GM12875 (cell line): ENCODE measurements around the gene CAPN8.

Experiments used
- H3K4me3 ChIP-seq: one replicate; pipeline ENCODE4 v1.5.1; 2011; ENCODE audit warnings: low read depth, low read length, control low read depth
- TF ChIP-seq, protein P1 (sequence below): IDR thresholded peaks from 2 replicates; pipeline ENCODE4 v1.5.1; 2011; ENCODE audit warnings: low read depth, mild to moderate bottlenecking, control low read depth, inconsistent platforms, low read length, moderate library complexity, borderline replicate concordance; ENCODE audit not compliant: insufficient read depth

CAPN8 gene

DNA sequence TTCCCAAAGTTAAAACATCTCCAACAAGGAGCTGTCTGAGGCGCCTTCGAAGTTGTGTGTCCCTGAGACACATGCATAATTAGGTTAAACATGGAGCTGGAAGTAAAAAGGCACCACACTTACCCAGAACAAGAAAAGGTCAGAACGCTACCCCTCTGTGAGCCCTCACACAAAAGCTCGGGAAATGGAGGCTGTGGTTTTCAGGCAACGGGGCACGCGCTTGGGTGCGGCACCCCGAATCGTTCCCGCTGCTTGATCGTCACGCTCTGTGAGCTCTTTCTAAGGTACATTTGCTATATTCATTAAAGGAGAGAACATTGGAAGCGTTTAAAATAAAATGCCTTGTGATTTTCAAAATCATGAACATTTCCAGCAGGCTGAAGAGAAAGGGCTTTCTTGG, 12.5 kb downstream of the CAPN8 start:
- TF ChIP-seq, protein P1, sequence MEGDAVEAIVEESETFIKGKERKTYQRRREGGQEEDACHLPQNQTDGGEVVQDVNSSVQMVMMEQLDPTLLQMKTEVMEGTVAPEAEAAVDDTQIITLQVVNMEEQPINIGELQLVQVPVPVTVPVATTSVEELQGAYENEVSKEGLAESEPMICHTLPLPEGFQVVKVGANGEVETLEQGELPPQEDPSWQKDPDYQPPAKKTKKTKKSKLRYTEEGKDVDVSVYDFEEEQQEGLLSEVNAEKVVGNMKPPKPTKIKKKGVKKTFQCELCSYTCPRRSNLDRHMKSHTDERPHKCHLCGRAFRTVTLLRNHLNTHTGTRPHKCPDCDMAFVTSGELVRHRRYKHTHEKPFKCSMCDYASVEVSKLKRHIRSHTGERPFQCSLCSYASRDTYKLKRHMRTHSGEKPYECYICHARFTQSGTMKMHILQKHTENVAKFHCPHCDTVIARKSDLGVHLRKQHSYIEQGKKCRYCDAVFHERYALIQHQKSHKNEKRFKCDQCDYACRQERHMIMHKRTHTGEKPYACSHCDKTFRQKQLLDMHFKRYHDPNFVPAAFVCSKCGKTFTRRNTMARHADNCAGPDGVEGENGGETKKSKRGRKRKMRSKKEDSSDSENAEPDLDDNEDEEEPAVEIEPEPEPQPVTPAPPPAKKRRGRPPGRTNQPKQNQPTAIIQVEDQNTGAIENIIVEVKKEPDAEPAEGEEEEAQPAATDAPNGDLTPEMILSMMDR: no peak
- no peak overlapping the region for H3K4me3 ChIP-seq

DNA sequence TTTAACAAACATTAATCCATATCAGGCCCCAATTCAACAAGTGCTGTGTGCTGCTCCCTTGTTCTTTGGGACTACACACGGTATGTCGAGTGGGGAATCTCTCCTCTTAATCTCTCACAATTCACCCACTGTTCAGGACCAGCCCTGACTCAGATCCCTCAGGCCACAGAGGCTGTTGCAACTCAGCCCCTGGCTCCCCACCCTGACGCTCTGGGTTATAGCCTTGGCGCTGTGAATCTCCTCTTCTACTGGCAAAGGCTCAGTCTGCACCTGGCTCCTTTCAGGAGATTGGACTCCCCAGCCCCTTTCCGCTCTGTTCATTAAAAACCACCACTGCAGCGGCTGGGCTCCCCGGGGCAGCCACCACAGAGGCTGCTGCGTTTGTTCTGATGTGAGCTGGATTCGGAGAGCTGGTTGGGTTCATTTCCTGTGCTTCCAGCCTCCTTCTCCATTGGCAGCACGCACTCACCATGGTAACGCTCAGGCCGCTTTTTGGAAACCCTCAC, 13.0 kb downstream of the CAPN8 start:
- TF ChIP-seq, protein P1: no peak
- no peak overlapping the region for H3K4me3 ChIP-seq

DNA sequence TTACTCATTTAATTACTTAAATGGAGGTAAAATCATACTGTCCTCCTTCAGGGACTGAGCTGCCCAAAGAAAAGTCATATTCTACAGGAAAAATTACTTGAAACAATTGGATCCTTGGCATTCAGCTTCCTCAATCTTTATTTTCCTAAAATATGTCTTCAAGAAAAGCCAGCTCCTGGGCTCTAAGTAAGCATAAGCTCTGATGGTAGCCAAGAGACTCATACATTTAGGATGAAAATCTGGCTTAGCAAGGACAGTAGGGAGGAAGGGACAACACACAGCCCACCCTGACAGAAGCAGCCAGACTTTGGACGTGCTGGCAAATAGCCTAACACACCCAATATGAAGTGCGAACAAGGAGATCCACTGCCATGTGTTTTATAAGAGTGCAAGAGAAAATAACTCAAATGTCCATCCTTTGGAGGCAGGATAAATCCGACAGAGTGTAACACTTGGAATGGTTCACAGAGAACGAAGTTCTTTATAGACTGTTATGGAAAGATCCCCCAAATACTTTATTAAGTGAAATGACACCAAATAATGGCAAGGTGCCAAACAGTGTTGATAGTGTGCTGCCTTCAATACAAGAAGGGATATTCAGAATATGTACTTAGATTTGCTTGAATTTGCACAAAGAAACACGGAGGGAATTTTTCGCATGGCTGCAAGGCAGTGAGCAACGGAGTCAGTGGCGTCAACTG, 14.1 kb downstream of the CAPN8 start:
- TF ChIP-seq, protein P1: no peak
- no peak overlapping the region for H3K4me3 ChIP-seq

DNA sequence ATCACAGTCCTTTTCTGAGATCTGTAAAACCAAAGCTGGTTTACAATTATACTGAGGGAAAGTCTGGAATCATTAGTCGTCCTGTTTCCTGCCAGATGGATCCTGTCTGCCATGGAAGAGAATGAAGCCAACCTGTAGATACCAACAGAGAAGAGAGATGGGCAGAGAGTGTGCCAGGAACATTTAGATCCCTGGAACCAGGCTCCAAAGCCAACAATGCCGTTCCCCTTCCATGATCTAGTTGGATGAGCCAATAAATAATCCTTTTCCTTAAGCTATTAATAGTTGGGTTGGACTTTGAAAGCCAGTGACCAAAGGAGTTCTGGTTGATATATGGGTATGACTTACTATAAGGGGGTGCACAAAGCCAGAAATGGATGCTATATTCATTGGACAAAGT, 15.0 kb downstream of the CAPN8 start:
- TF ChIP-seq, protein P1: no peak
- H3K4me3 ChIP-seq: no peak overlapping the region

DNA sequence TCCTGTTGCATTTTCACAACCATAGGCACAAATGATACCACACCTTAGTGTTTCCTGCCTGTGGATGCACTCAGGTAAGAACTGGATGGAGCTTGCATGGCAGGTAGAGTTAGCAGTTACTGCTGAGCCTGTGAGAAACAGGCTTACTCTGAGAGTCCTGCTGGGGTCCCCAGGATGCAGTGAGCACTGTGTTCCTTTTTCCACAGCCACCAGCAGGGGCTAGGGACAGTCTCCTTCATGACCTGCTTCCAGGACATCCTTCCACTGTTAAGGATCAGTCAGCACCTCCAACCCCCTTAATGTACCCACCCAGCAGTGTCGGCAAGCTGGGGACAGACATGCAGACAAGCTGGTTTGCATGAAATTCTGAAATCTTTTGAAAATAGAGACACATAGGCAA, 16.3 kb downstream of the CAPN8 start:
- TF ChIP-seq, protein P1: no peak
- no peak overlapping the region for H3K4me3 ChIP-seq

DNA sequence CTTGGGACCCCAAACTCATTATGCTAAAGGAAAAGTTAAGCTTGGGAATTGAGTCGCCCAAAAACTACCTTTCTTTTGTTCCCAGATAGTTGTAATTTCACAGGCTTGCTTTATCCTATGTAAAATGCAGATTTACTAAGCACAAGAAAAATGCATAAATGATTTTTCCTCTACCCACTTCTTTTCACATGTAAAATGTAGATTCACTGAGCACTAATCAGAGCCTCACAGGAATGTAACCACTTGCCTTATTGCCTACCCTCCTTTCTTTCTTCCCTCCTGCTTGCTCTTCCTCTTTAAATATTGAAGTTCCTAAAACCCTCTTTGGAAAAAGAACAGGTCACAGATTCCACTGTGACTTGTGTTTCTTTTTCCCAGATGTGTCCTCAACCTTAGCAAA, 18.3 kb downstream of the CAPN8 start:
- no peak overlapping the region for H3K4me3 ChIP-seq
- TF ChIP-seq, protein P1: no peak

DNA sequence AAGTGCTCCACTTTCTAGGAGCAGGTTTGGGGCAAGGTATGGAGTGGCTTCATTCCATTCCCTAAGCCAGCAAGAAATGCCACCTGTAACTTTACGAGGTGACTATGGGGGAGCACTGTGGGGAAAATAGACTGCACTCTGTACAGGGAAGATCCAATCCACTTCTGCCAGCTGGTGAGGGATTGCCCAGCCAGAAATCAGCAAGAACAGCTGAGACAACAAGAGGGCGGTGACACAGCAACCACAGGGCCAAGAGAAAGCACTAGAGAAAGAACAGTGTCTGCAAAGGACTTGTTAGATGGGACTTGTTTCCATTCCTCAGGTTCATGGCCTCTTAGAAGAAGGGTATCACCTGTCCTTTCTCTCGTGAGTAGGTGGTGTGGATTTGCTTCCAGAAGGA, 19.6 kb downstream of the CAPN8 start:
- H3K4me3 ChIP-seq: no peak overlapping the region
- TF ChIP-seq, protein P1: no peak
